OCI-LY7 (cell line): Measurements from ENCODE around the gene C4orf50.
"Not testable (repeated sequence)": the region's sequence is repeated elsewhere in the genome, so short reads cannot be mapped to it uniquely, and the experiment has no call there.

Experiments used
- EZH2phosphoT487 ChIP-seq: fragments of 200-600 bp; sonication (generic); IDR thresholded peaks from 2 replicates; pipeline ENCODE4 v1.6.1; 2018; ENCODE audit warnings: low read depth, borderline replicate concordance, mild to moderate bottlenecking, mixed run types, antibody characterized with exemption, low read length, moderate library complexity, mixed read lengths
- TF ChIP-seq, protein P1 (sequence below): fragments of 200-600 bp; sonication (generic); conservative IDR thresholded peaks from 2 replicates; pipeline ENCODE4 v1.5.1; 2014; ENCODE audit warnings: mild to moderate bottlenecking, antibody characterized with exemption, low read length, moderate library complexity, mixed read lengths

- TF ChIP-seq, protein P1, sequence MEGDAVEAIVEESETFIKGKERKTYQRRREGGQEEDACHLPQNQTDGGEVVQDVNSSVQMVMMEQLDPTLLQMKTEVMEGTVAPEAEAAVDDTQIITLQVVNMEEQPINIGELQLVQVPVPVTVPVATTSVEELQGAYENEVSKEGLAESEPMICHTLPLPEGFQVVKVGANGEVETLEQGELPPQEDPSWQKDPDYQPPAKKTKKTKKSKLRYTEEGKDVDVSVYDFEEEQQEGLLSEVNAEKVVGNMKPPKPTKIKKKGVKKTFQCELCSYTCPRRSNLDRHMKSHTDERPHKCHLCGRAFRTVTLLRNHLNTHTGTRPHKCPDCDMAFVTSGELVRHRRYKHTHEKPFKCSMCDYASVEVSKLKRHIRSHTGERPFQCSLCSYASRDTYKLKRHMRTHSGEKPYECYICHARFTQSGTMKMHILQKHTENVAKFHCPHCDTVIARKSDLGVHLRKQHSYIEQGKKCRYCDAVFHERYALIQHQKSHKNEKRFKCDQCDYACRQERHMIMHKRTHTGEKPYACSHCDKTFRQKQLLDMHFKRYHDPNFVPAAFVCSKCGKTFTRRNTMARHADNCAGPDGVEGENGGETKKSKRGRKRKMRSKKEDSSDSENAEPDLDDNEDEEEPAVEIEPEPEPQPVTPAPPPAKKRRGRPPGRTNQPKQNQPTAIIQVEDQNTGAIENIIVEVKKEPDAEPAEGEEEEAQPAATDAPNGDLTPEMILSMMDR, result not testable (repeated sequence)
- TF ChIP-seq EZH2phosphoT487, result not testable (repeated sequence)
These were observed 14.7 kb downstream of the C4orf50 start for GRCh38 chr4:6003485-6003884.
